Renal pelvis (tissue), 4 donors: ENCODE results near the gene SEC14L1. TPM values are rescaled to one million over a fixed set of nuclear protein-coding genes. Genes with fewer than 3 reads are reported as not detected.

Experiments used
- DNase-seq: peaks from one replicate; pipeline ENCODE4 v3.0.0-alpha.2; 2013
- polyA plus RNA-seq, 3 donors: library from polyadenylated mRNA; unstranded; fragments of 120-200 nt; gene quantifications; one replicate each; pipeline ENCODE4 v1.2.1, GENCODE V29; 2013; ENCODE audit not compliant: insufficient read length in 3 of 3

The SEC14L1 gene
- polyA plus RNA-seq, 3 donors, result 90.1 to 99.0 (median 94.1) TPM

DNA sequence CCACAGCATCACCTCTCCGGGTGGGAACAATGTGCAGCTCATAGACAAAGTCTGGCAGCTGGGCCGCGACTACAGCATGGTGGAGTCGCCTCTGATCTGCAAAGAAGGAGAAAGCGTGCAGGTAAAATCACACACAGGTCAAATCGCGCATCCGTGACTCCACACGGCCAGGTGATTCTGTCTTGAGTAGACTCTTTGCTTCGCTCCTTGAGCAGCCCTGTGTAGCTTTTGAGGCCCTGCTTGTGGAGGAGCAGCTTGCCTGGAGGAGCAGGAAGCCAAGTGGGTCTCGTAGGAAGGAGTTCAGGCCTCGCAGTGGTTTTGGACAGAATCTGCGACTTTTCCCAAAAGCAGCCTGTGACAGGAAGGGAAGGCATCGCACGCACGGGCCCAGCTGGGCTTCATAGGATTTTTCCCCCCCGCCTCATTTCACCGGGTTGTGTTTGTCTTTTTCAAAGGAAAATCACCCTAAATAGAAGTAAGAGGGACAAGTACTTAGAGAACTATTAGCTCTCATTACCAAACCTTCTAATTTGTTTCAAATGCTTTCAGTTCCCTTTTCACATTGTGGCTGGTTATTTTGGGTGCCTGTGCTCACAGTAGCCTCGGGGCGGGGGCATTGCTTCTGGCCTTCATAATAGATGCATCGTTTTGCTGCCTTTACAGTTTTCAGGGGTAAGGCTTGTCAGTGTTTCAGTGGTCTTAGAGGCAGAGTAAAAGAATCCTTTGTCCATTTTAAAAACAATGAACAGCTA, 71.5 kb downstream of the SEC14L1 start:
- DNase-seq, result no peak

GRCh38 chr17:77212833-77213777, 72.3 kb downstream of the SEC14L1 start:
- no peak for DNase-seq

DNA sequence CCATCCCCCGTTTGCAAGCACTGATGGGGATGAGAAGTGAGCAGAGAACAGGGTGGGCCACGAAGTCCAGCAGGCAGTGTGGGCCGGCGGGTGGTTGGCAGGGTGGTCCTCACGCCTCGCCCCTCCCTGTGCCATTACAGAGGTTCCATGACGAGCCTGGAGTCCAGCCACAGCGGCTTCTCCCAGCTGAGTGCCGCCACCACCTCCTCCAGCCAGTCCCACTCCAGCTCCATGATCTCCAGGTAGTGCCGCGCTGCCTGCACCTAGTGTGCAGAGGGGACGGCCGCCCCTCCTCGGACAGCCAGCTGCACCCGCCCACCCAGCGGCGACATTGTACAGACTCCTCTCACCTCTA, 73.0 kb downstream of the SEC14L1 start:
- no peak for DNase-seq

GRCh38 chr17:77214328-77214727, 73.6 kb downstream of the SEC14L1 start:
- DNase-seq, result no peak

GRCh38 chr17:77214743-77215142, 74.0 kb downstream of the SEC14L1 start:
- peak; percentile 59 for DNase-seq

DNA sequence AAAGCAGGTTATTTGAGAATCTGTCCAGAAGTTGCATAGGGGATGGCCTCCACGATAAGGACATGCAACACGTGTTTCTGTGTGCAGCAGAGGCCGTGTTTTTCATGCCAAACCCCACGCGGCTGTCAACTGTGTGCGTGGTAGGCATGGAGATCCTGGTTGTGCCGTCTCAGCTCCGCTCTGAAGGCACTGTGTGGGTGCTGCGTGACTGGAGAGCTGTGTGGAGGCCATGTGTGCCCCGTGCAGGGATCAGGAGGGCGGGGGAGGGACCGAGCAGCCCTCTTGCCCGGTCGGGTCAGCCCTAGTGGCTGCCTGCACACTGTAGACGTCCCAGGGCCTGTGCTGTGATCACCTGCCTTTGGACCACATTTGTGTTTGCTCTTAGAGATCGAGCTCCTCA, 74.5 kb downstream of the SEC14L1 start:
- DNase-seq, result no peak

GRCh38 chr17:77216486-77216885, 75.7 kb downstream of the SEC14L1 start:
- peak; percentile 49 for DNase-seq

DNA sequence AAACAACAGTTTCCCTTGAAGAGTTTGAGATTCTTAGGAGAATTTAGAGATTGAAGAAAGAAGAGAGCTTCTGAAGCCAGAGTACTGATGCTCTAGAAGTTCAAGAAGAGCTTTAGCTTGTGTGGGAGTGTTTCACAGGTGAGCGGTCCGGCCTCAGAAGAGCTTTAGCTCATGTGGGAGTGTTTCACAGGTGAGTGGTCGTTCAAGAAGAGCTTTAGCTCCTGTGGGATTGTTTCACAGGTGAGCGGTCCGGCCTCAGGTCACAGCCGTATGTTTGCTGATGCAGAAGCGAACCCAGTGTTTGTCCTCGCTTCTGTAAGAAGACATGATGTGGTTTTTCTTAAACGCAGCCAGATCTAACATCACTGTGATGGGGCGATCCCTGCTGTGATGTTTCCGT, 76.4 kb downstream of the SEC14L1 start:
- peak; percentile 30 for DNase-seq

DNA sequence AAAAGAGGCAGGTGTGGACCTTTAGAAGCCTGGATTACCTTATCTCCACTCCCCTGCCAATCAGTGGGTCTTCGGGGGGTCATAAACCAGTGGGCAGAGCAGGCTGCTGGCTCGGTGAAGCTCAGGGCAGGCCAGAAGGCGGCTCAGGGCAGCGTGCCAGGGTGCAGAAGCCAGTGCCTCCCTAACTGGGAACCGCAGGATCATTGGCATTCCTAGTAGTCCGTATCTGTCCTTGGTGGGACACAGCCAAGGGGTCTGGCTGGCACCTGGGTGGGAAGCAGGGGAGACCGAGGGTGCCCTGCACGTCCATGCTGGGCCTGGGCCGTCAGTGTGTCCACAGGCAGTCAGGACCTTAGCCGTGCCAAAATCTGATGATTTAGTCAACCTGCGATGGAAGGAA, 76.8 kb downstream of the SEC14L1 start:
- no peak for DNase-seq

- no peak for DNase-seq
These were observed 78.1 kb downstream of the SEC14L1 start for GRCh38 chr17:77218902-77219301.

DNA sequence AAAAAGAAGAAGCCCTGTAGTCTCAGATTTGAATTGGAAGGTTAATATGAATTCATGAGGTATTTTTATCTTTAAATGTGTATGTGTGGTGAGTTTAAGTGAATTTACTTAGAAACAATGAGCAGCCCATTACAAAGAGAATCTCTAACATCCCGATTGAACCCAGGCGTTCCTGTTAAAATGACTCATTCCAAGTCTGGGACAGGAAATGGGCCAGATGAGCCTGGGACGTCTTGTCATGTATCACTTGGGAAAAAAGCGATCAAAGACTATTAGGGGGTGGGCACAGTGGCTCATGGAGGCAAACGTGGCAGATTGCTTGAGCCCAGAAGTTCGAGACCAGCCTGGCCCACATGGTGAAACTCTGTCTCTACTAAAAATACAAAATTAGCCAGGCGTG, 81.6 kb downstream of the SEC14L1 start:
- no peak for DNase-seq

GRCh38 chr17:77223642-77224420, 83.1 kb downstream of the SEC14L1 start:
- no peak for DNase-seq

DNA sequence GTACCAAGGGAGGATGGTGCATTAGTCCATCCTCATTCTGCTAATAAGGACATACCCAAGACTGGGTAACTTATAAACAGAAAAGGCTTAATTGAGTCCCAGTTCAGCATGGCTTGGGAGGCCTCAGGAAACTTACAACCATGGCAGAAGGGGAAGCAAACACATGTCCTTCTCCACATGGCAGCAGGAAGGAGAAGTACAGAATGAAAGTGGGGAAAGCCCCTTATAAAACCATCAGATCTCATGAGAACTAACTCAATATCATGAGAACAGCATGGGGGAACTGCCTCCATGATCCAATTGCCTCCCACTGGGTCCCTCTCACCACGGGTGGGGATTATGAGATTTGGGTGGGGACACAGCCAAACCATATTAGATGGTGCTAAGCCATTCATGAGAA, 84.5 kb downstream of the SEC14L1 start:
- no peak for DNase-seq

GRCh38 chr17:77227461-77228240, 86.9 kb downstream of the SEC14L1 start:
- no peak for DNase-seq

- no peak for DNase-seq
These were observed 87.5 kb downstream of the SEC14L1 start for GRCh38 chr17:77228241-77228752.

- no peak for DNase-seq
These were observed 88.0 kb downstream of the SEC14L1 start for GRCh38 chr17:77228816-77229215.

GRCh38 chr17:77229786-77230435, 89.1 kb downstream of the SEC14L1 start:
- DNase-seq, result no peak

DNA sequence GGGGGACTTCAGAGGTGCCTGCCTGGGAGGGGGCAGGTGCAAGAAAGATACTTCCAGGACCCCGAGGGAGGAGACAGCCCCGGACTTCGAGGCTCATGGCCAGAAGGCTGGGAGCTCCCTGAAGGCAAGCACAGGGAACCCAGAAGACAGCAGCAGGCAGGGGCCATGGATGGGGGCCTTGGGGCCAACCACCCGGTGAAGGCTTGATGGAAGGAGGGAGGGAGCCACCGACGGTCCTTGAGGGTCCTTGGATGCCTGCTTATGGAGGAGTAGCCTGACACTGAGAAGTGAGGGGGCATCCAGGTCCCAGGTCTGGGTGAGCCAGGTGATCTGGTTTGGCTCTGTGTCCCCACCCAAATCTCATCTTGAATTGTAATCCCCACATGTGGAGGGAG, 89.7 kb downstream of the SEC14L1 start:
- no peak for DNase-seq

GRCh38 chr17:77231076-77231871, 90.5 kb downstream of the SEC14L1 start:
- DNase-seq, result no peak

GRCh38 chr17:77233127-77233526, 92.4 kb downstream of the SEC14L1 start:
- DNase-seq, result no peak
